Left hindlimb (tissue), 1 donor: ENCODE measurements around the gene HNRNPK.
A peak's percentile ranks its signal among the peaks of the same experiment; 100 is the strongest.
"Not testable (repeated sequence)": the region's sequence is repeated elsewhere in the genome, so short reads cannot be mapped to it uniquely, and the experiment has no call there.

Experiments used
- DNase-seq: peaks from one replicate; pipeline ENCODE4 v3.0.0-alpha.2; 2018

The HNRNPK gene

GRCh38 chr9:83976372-83976771 lies 3.6 kb downstream of the HNRNPK start:
- DNase-seq = no peak

DNA sequence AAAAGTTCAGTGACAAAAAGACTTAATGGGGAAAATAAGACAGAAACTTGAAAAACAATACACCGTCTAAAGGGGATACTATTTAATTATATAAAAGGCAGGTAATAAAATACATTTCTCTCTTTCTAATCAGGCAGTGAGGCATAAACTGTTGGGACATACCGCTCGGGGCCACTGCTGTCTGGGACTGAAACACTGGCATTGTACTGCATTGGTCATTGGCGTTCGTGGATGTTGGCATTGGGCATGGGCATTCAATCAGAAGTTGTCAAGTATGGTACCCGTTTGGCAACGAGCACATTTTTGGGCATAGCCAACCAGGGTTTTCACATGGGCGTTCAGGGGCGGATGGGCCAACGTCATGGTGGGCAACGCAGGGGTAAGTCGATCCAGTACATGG lies 4.7 kb downstream of the HNRNPK start:
- DNase-seq = no peak

- no peak for DNase-seq
Measured at GRCh38 chr9:83972286-83972685, 7.7 kb downstream of the HNRNPK start.

- no peak for DNase-seq
Measured at GRCh38 chr9:83971485-83971884, 8.5 kb downstream of the HNRNPK start.

DNA sequence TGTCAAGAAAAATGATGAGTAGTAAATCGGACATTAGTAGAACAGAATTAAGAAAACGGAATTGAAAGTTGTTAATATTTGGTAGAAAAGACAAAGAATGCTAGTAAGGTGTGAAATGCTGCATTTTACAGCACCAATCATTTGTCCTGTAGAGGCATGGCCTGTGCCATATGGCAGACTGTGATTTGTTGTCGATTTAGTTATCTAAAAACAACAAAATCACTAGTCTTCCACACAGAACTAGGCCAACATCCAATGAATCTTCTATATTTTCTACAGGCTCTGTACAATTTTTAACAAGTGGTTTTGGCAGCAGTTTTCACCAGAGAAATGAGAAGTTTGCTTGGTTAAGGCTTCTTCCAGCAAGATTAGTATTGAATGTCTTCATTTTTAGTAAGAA lies 10.4 kb downstream of the HNRNPK start:
- DNase-seq = no peak

DNA sequence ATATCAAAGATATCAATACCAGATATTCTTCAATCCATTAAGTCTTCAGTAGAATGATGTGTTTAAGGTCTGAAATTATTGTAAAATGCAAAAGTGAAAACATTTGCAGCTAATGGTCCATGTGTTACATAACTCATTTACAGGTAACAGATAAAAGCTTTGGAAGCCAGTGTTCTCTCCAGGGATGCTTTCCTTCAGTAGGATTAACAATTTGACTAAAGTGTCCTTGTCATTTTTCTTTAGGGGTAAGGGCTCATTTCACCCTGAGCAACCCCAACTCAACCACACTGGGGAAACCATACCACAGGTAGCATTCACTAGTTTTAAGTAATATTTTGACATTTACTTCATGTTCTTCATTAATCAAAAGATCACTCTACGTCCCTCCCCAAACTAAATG lies 12.9 kb downstream of the HNRNPK start:
- DNase-seq = no peak

GRCh38 chr9:83966209-83966582 lies 13.8 kb downstream of the HNRNPK start:
- DNase-seq = no peak

DNA sequence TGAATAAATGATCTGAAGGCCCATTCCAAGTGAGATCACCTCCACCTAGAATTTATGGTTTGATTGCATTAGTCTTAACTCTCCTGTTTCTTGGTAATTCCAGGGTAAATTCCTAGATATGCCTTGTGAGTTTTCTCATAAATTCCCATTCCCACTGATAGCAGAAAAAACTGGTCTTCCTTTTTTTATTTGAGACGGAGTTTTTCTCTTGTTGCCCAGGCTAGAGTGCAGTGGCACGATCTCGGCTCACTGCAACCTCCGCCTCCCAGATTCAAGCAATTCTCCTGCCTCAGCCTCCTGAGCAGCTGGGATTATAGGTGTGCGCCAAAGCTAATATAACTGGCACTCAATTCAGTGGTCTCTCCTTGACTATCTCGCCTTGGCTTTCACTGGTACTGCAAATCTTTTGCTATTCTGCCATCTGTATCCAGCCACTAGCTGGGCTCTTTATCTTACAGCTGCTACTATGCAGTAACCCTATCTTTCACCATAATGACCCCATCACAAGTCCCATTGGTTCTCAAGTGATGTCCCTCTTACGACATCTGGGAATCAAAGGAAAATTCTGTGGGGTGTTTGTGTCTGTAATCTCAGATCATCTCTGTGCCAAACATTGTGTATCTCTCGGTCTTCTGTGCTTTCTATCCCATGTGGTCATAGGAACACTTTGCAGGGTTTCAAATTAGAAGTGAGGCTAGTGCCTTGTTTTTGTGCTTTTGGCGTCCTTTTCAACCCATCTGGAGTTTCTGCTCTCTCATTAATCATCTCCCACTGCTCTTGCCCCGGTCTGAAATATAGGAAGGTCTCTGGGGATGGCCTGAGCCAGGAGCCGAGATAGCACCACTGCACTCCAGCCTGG lies 14.4 kb downstream of the HNRNPK start:
- no peak for DNase-seq

GRCh38 chr9:83964973-83965349 lies 15.1 kb downstream of the HNRNPK start:
- no peak for DNase-seq

GRCh38 chr9:83962165-83962564 lies 17.9 kb downstream of the HNRNPK start:
- DNase-seq = no peak

DNA sequence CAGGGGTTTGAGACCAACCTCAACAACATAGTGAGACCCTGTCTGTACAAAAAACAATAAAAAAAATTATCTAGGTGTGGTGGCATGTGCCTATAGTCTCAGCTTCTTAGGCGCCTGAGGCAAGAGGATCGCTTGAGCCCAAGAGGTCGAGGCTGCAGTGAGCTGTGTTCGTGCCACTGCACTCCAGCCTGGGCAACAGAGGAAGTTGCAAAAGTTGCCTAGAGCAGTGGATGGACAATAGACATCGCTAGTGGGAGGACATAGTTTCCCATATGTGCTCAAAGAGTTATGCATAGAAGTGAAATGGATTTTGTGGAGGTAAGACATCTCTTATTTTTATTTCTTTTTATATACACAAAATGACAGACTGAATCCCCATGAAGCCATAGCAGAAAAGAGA lies 19.0 kb downstream of the HNRNPK start:
- DNase-seq = no peak

GRCh38 chr9:83959061-83959460 lies 21.0 kb downstream of the HNRNPK start:
- no peak for DNase-seq

- DNase-seq = no peak
Measured at GRCh38 chr9:83957248-83957513, 22.8 kb downstream of the HNRNPK start.

GRCh38 chr9:83956436-83957247 lies 23.4 kb downstream of the HNRNPK start:
- DNase-seq = peak; percentile 86

DNA sequence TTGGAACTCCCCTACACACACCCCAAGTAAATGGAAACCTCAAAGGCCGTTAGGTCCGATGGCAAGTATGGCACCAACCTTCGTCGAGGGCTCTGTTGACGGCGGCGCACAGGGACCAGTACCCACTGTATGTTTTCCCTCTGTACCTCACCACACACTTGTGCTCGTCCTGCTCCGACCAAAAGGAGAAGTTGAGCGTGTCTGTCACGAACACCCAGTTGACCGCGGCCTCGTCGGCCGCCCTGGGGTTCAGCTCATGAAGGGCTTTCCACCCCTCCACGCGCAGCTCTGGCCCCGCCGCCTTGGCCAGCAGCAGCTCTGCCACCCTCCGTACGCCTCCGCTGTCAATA lies 24.0 kb downstream of the HNRNPK start:
- peak; percentile 61 for DNase-seq

- DNase-seq = not testable (repeated sequence)
Measured at GRCh38 chr9:83948096-83948495, 31.9 kb downstream of the HNRNPK start.

DNA sequence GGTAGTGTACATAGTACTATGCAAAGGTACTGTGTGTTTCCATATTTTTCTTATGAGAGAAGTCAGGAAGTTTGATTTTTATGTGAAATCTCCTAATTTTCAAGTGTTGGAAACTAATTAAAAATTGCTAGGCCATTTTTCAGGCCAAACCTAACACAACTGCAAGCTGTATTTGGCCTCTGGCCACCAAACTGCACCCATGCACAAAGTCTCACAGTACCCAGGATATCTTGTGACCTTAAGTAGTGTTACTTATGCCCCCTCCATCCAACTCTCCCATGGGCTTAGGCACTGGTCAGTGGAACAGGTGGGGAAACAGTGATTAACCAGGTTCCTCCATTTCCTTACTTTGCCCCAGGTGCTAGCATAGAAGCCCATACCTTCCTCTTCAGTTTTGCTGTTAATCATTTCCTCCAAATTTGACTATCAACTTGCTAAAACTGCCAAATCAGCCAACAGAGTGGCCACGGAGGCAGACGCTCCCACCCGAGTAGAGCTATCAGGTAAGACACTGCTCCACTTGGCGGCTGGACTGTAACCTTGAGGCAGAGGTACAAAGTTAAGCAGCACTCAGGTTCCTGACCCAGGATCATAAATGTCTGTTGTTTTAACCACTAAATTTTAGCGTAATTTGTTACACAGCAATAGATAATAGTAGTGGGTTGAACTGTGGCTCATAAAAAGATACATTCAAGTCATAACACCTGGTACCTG lies 39.3 kb downstream of the HNRNPK start:
- no peak for DNase-seq

- DNase-seq = no peak
Measured at GRCh38 chr9:83937861-83938455, 42.1 kb downstream of the HNRNPK start.

DNA sequence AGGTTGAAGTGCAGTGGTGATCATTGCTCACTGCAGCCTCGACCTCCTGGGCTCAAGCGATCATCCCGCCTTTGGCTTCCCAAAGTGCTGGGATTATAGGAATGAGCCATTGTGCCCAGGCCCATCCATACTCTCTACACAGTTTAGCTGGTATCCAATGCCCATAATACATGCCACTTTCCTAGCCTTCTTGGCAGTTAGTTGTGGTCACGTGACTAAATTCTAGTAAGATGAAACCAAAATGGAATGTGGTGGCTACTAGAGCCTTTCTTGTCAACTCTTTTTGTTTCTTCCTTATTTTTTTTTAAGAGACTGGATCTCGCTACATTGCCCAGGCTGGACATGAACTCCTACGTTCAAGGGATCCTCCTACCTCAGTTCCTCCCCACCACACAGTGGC lies 43.5 kb downstream of the HNRNPK start:
- no peak for DNase-seq

- no peak for DNase-seq
Measured at GRCh38 chr9:83935276-83935935, 44.6 kb downstream of the HNRNPK start.

- no peak for DNase-seq
Measured at GRCh38 chr9:83934569-83935275, 45.3 kb downstream of the HNRNPK start.

DNA sequence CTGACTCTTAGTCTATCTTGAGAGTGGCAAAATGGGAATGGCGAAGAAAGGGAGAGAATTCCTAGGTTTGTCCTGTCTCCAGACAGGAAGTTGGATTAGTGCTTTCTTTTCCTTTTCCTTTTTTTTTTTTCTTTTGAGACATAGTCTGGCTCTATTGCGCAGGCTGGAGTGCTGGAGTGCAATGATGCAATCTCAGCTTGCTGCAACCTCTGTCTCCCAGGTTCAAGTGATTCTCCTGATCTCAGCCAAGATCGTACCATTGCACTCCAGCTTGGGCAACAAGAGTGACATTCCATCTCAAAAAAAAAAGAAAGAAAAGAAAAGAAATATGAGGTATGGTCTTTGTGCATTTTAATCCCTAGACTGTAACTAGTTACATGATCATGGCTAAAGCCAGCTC lies 46.2 kb downstream of the HNRNPK start:
- no peak for DNase-seq
